SK-N-SH (cell line): ENCODE results near the gene KCNJ4.

Experiments
- EP300 ChIP-seq, 2 experiments: IDR thresholded peaks; 2 replicates each; pipeline versions ENCODE4 v1.4.0 to v1.6.1; 2012; ENCODE audit warnings: borderline replicate concordance in 1 of 2, low read depth in 1 of 2, low read length in 1 of 2
- RAD21 ChIP-seq: IDR thresholded peaks from 2 replicates; pipeline ENCODE4 v1.6.1; 2012; ENCODE audit warnings: mild to moderate bottlenecking, low read length
- TF ChIP-seq, protein P1 (sequence below): IDR thresholded peaks from 2 replicates; pipeline ENCODE4 v1.4.0; 2012; ENCODE audit warnings: low read depth, borderline replicate concordance

DNA sequence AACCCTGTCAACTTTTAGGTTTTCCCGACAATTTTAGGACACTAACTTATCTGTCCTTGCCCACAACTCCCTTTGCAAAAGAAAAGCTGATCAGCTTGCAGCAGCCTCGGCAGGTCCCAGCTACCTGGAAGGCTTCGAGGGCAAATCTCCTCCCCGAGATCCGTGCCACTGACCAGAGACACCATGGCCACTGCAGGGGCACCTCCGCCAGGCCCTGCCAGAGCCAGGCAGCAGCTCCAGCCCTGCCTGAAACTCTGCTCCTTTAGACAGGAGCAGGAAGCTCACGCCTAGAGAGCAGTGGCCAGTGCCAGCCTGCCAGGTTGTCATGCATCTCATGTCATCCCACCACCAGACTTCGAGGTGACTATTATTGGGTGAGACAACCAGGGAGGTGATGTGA is 21.1 kb downstream of the KCNJ4 start:
- TF ChIP-seq EP300 (IDR thresholded peaks at IDR 0.05; ENCODE audit: borderline replicate concordance in 1 of 2, low read depth in 1 of 2, low read length in 1 of 2) (no peak), RAD21 (no peak)
- TF ChIP-seq, protein P1, sequence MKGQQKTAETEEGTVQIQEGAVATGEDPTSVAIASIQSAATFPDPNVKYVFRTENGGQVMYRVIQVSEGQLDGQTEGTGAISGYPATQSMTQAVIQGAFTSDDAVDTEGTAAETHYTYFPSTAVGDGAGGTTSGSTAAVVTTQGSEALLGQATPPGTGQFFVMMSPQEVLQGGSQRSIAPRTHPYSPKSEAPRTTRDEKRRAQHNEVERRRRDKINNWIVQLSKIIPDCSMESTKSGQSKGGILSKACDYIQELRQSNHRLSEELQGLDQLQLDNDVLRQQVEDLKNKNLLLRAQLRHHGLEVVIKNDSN = no peak
